Spinal cord (tissue), 10 donors: ENCODE measurements around the gene MYOM1. TPM values are rescaled to one million over a fixed set of nuclear protein-coding genes. Genes with fewer than 3 reads are reported as not detected.
A peak's percentile ranks its signal among the peaks of the same experiment; 100 is the strongest.

Source experiments
- DNase-seq, 6 donors: peaks; one replicate each; pipeline versions ENCODE4 v3.0.0 to v3.0.0-alpha.2; 2013 to 2015; ENCODE audit warnings: low spot score in 6 of 6, low read depth in 4 of 6
- H3K27ac ChIP-seq: one replicate; pipeline ENCODE4 v1.5.1; 2013; ENCODE audit warnings: low read depth, low read length, control low read depth
- H3K27me3 ChIP-seq: one replicate; pipeline ENCODE4 v1.6.1; 2013; ENCODE audit warnings: low read length; ENCODE audit not compliant: control insufficient read depth, insufficient read depth
- H3K36me3 ChIP-seq: one replicate; pipeline ENCODE4 v1.6.1; 2013; ENCODE audit warnings: low read length; ENCODE audit not compliant: control insufficient read depth, insufficient read depth
- H3K4me1 ChIP-seq: one replicate; pipeline ENCODE4 v1.6.1; 2013; ENCODE audit warnings: low read length; ENCODE audit not compliant: control insufficient read depth, insufficient read depth
- H3K4me3 ChIP-seq: one replicate; pipeline ENCODE4 v1.5.1; 2013; ENCODE audit warnings: low read depth, low read length, control low read depth
- H3K9me3 ChIP-seq: one replicate; pipeline ENCODE4 v1.6.1; 2013; ENCODE audit warnings: low read length; ENCODE audit not compliant: control insufficient read depth, insufficient read depth
- WGBS: methylation state at CpG from one replicate; pipeline ENCODE4 v1.1.5; 2013; ENCODE audit warnings: missing lambda C conversion rate; ENCODE audit not compliant: insufficient coverage; 5-methylcytosine and 5-hydroxymethylcytosine counted together
- polyA plus RNA-seq, 2 donors: library from polyadenylated mRNA; unstranded; fragments of 120-200 nt; gene quantifications; one replicate each; pipeline ENCODE4 v1.2.1, GENCODE V29; 2013; ENCODE audit not compliant: insufficient read length in 2 of 2
- total RNA-seq, 2 donors: library from RNA; depleted of rRNA in 1 of 2; stranded (reverse); fragments of 120-200 nt in 1 of 2; fragments of >200 nt in 1 of 2; gene quantifications; one replicate each; pipeline versions ENCODE4 v1.2.3 to v1.2.4, GENCODE V29; 2013 to 2014
- donor health status: healthy.

MYOM1 gene
- total and polyA plus RNA-seq, 4 donors, result 9.2 to 15.4 (median 9.7) TPM

GRCh38 chr18:3114451-3114850 is 105.3 kb downstream of the MYOM1 start:
- Histone ChIP-seq H3K27me3 (no peaks in the 10 kb centered on the region), H3K4me1 (no peaks in the 10 kb centered on the region), H3K9me3 (no peaks in the 10 kb centered on the region), H3K36me3 (no peaks in the 10 kb centered on the region), H3K4me3 (no peak overlapping the region), H3K27ac (no peak overlapping the region)
- DNase-seq, result no peak
- no CpG with 5 or more reads among the region's 3 CpGs for WGBS

GRCh38 chr18:3114026-3114425 is 105.7 kb downstream of the MYOM1 start:
- Histone ChIP-seq H3K36me3 (no peaks in the 10 kb centered on the region), H3K4me3 (no peak overlapping the region), H3K9me3 (no peaks in the 10 kb centered on the region), H3K27ac (no peak overlapping the region), H3K27me3 (no peaks in the 10 kb centered on the region), H3K4me1 (no peaks in the 10 kb centered on the region)
- WGBS, result 78% methylated on average over 5 of the region's 8 CpGs
- no peak for DNase-seq

- WGBS, result no CpG with 5 or more reads among the region's 6 CpGs
- Histone ChIP-seq H3K9me3 (no peaks in the 10 kb centered on the region), H3K4me1 (no peaks in the 10 kb centered on the region), H3K27ac (no peak overlapping the region), H3K36me3 (no peaks in the 10 kb centered on the region), H3K4me3 (no peak overlapping the region), H3K27me3 (no peaks in the 10 kb centered on the region)
- DNase-seq, result no peak
Observed at GRCh38 chr18:3111523-3112240, 108.1 kb downstream of the MYOM1 start.

- DNase-seq, result no peak
- 90% methylated on average over 2 of the region's 7 CpGs for WGBS
- Histone ChIP-seq H3K4me1 (no peaks in the 10 kb centered on the region), H3K36me3 (no peaks in the 10 kb centered on the region), H3K4me3 (no peak overlapping the region), H3K27me3 (no peaks in the 10 kb centered on the region), H3K9me3 (no peaks in the 10 kb centered on the region), H3K27ac (no peak overlapping the region)
Observed at GRCh38 chr18:3110034-3110752, 109.6 kb downstream of the MYOM1 start.

- Histone ChIP-seq H3K27me3 (no peaks in the 10 kb centered on the region), H3K27ac (no peak overlapping the region), H3K36me3 (no peaks in the 10 kb centered on the region), H3K4me1 (no peaks in the 10 kb centered on the region), H3K9me3 (no peaks in the 10 kb centered on the region), H3K4me3 (no peak overlapping the region)
- no peak for DNase-seq
Observed at GRCh38 chr18:3107740-3108151, 112.0 kb downstream of the MYOM1 start.

- Histone ChIP-seq H3K4me3 (no peak overlapping the region), H3K4me1 (no peaks in the 10 kb centered on the region), H3K36me3 (no peaks in the 10 kb centered on the region), H3K27me3 (no peaks in the 10 kb centered on the region), H3K27ac (no peak overlapping the region), H3K9me3 (no peaks in the 10 kb centered on the region)
- WGBS, result 95% methylated on average over 4 of the region's 6 CpGs
- DNase-seq, result no peak
Observed at GRCh38 chr18:3104190-3105054, 115.3 kb downstream of the MYOM1 start.

- no peaks in the 10 kb centered on the region for H3K36me3 ChIP-seq
- peak in 1 of 6 donors; percentile 33 for DNase-seq
- H3K9me3 ChIP-seq, result no peaks in the 10 kb centered on the region
- WGBS, result 54% methylated on average over 1 of the region's 2 CpGs
- H3K4me1 ChIP-seq, result no peaks in the 10 kb centered on the region
- no peak overlapping the region for H3K4me3 ChIP-seq
- no peaks in the 10 kb centered on the region for H3K27me3 ChIP-seq
- H3K27ac ChIP-seq, result no peak overlapping the region
Observed at GRCh38 chr18:3103576-3103975, 116.2 kb downstream of the MYOM1 start.

- 80% methylated on average over 1 of the region's 1 CpG for WGBS
- Histone ChIP-seq H3K9me3 (no peaks in the 10 kb centered on the region), H3K27ac (no peak overlapping the region), H3K4me1 (no peaks in the 10 kb centered on the region), H3K27me3 (no peaks in the 10 kb centered on the region), H3K4me3 (no peak overlapping the region), H3K36me3 (no peaks in the 10 kb centered on the region)
- peak in 1 of 6 donors; percentile 63 for DNase-seq
Observed at GRCh38 chr18:3102983-3103382, 116.8 kb downstream of the MYOM1 start.

GRCh38 chr18:3100498-3101132 is 119.2 kb downstream of the MYOM1 start:
- Histone ChIP-seq H3K9me3 (no peaks in the 10 kb centered on the region), H3K4me1 (no peaks in the 10 kb centered on the region), H3K27me3 (no peaks in the 10 kb centered on the region), H3K4me3 (no peak overlapping the region), H3K36me3 (no peaks in the 10 kb centered on the region), H3K27ac (no peak overlapping the region)
- WGBS, result 100% methylated on average over 1 of the region's 3 CpGs
- DNase-seq, result no peak
